HG03521 (cell line): ENCODE results near the gene CFAP100.

Source experiments
- ATAC-seq: cut with Tn5 transposase; IDR thresholded peaks from one replicate; pipeline ENCODE4 v1.9.1; 2021; ENCODE audit warnings: mild to moderate bottlenecking, moderate library complexity; ENCODE audit not compliant: unreplicated experiment

CFAP100 gene

GRCh38 chr3:126373682-126374601, 20.8 kb upstream of the CFAP100 start:
- no peak for ATAC-seq

GRCh38 chr3:126375835-126376331, 18.8 kb upstream of the CFAP100 start:
- ATAC-seq, result no peak

GRCh38 chr3:126376444-126376843, 18.3 kb upstream of the CFAP100 start:
- no peak for ATAC-seq

GRCh38 chr3:126377211-126377610, 17.5 kb upstream of the CFAP100 start:
- ATAC-seq, result no peak

GRCh38 chr3:126378341-126378751, 16.4 kb upstream of the CFAP100 start:
- ATAC-seq, result no peak

GRCh38 chr3:126380011-126380768, 14.5 kb upstream of the CFAP100 start:
- ATAC-seq, result no peak

GRCh38 chr3:126381966-126382365, 12.7 kb upstream of the CFAP100 start:
- no peak for ATAC-seq

- peak; percentile 59 for ATAC-seq
Observed at GRCh38 chr3:126389112-126389793, 5.5 kb upstream of the CFAP100 start.

- no peak for ATAC-seq
Observed at GRCh38 chr3:126389794-126390146, 4.9 kb upstream of the CFAP100 start.

- ATAC-seq, result no peak
Observed at GRCh38 chr3:126390201-126390600, 4.5 kb upstream of the CFAP100 start.

- ATAC-seq, result no peak
Observed at GRCh38 chr3:126390751-126391150, 4.0 kb upstream of the CFAP100 start.

GRCh38 chr3:126391631-126392030, 3.1 kb upstream of the CFAP100 start:
- no peak for ATAC-seq

GRCh38 chr3:126392246-126392645, 2.5 kb upstream of the CFAP100 start:
- no peak for ATAC-seq

GRCh38 chr3:126393563-126393962, 1.1 kb upstream of the CFAP100 start:
- no peak for ATAC-seq

GRCh38 chr3:126394977-126395321, 240 bp downstream of the CFAP100 start:
- ATAC-seq, result no peak

- ATAC-seq, result no peak
Observed at GRCh38 chr3:126395846-126396513, 1.3 kb downstream of the CFAP100 start.

GRCh38 chr3:126396536-126396935, 1.8 kb downstream of the CFAP100 start:
- no peak for ATAC-seq

- ATAC-seq, result no peak
Observed at GRCh38 chr3:126397610-126398422, 3.1 kb downstream of the CFAP100 start.

GRCh38 chr3:126398423-126399350, 4.0 kb downstream of the CFAP100 start:
- no peak for ATAC-seq
